Spinal cord (tissue), 10 donors: ENCODE measurements around the gene ZFHX3. TPM values are rescaled to one million over a fixed set of nuclear protein-coding genes. Genes with fewer than 3 reads are reported as not detected.
A peak's percentile ranks its signal among the peaks of the same experiment; 100 is the strongest.

Experiments used
- DNase-seq, 6 donors: peaks; one replicate each; pipeline versions ENCODE4 v3.0.0 to v3.0.0-alpha.2; 2013 to 2015; ENCODE audit warnings: low spot score in 6 of 6, low read depth in 4 of 6
- H3K27ac ChIP-seq: one replicate; pipeline ENCODE4 v1.5.1; 2013; ENCODE audit warnings: low read depth, low read length, control low read depth
- H3K27me3 ChIP-seq: one replicate; pipeline ENCODE4 v1.6.1; 2013; ENCODE audit warnings: low read length; ENCODE audit not compliant: control insufficient read depth, insufficient read depth
- H3K36me3 ChIP-seq: one replicate; pipeline ENCODE4 v1.6.1; 2013; ENCODE audit warnings: low read length; ENCODE audit not compliant: control insufficient read depth, insufficient read depth
- H3K4me1 ChIP-seq: one replicate; pipeline ENCODE4 v1.6.1; 2013; ENCODE audit warnings: low read length; ENCODE audit not compliant: control insufficient read depth, insufficient read depth
- H3K4me3 ChIP-seq: one replicate; pipeline ENCODE4 v1.5.1; 2013; ENCODE audit warnings: low read depth, low read length, control low read depth
- H3K9me3 ChIP-seq: one replicate; pipeline ENCODE4 v1.6.1; 2013; ENCODE audit warnings: low read length; ENCODE audit not compliant: control insufficient read depth, insufficient read depth
- WGBS: methylation state at CpG from one replicate; pipeline ENCODE4 v1.1.5; 2013; ENCODE audit warnings: missing lambda C conversion rate; ENCODE audit not compliant: insufficient coverage; 5-methylcytosine and 5-hydroxymethylcytosine counted together
- polyA plus RNA-seq, 2 donors: library from polyadenylated mRNA; unstranded; fragments of 120-200 nt; gene quantifications; one replicate each; pipeline ENCODE4 v1.2.1, GENCODE V29; 2013; ENCODE audit not compliant: insufficient read length in 2 of 2
- total RNA-seq, 2 donors: library from RNA; depleted of rRNA in 1 of 2; stranded (reverse); fragments of 120-200 nt in 1 of 2; fragments of >200 nt in 1 of 2; gene quantifications; one replicate each; pipeline versions ENCODE4 v1.2.3 to v1.2.4, GENCODE V29; 2013 to 2014
- donor health status: healthy.

ZFHX3 gene
- total and polyA plus RNA-seq, 4 donors, result 10.7 to 16.6 (median 13.1) TPM

GRCh38 chr16:72786606-72787005 lies 261.3 kb downstream of the ZFHX3 start:
- Histone ChIP-seq H3K4me3 (no peak overlapping the region), H3K27ac (peak overlapping the region; percentile 16), H3K27me3 (no peaks in the 10 kb centered on the region), H3K36me3 (peaks cover 7% of the 10 kb centered on the region), H3K9me3 (no peaks in the 10 kb centered on the region), H3K4me1 (peaks cover 10% of the 10 kb centered on the region)
- no CpG with 5 or more reads among the region's 6 CpGs for WGBS
- DNase-seq, result peak in 1 of 6 donors; percentile 18

GRCh38 chr16:72785886-72786285 lies 262.0 kb downstream of the ZFHX3 start:
- no peak overlapping the region for H3K27ac ChIP-seq
- H3K4me1 ChIP-seq, result peaks cover 10% of the 10 kb centered on the region
- H3K9me3 ChIP-seq, result no peaks in the 10 kb centered on the region
- no peak overlapping the region for H3K4me3 ChIP-seq
- peaks cover 7% of the 10 kb centered on the region for H3K36me3 ChIP-seq
- DNase-seq, result no peak
- no CpG with 5 or more reads among the region's 3 CpGs for WGBS
- H3K27me3 ChIP-seq, result no peaks in the 10 kb centered on the region

- WGBS, result no CpG with 5 or more reads among the region's 2 CpGs
- H3K9me3 ChIP-seq, result no peaks in the 10 kb centered on the region
- DNase-seq, result no peak
- peaks cover 7% of the 10 kb centered on the region for H3K36me3 ChIP-seq
- H3K27me3 ChIP-seq, result no peaks in the 10 kb centered on the region
- no peak overlapping the region for H3K4me3 ChIP-seq
- H3K4me1 ChIP-seq, result peaks cover 10% of the 10 kb centered on the region
- H3K27ac ChIP-seq, result no peak overlapping the region
Measured at GRCh38 chr16:72785171-72785570, 262.8 kb downstream of the ZFHX3 start.

GRCh38 chr16:72783716-72784318 lies 264.1 kb downstream of the ZFHX3 start:
- no peak for DNase-seq
- H3K36me3 ChIP-seq, result peaks cover 7% of the 10 kb centered on the region
- H3K9me3 ChIP-seq, result no peaks in the 10 kb centered on the region
- H3K4me3 ChIP-seq, result no peak overlapping the region
- no CpG with 5 or more reads among the region's 4 CpGs for WGBS
- peaks cover 10% of the 10 kb centered on the region for H3K4me1 ChIP-seq
- H3K27me3 ChIP-seq, result no peaks in the 10 kb centered on the region
- H3K27ac ChIP-seq, result no peak overlapping the region

- no CpG with 5 or more reads among the region's 1 CpG for WGBS
Measured at GRCh38 chr16:72769876-72770275, 278.1 kb downstream of the ZFHX3 start.

GRCh38 chr16:72768591-72768990 lies 279.3 kb downstream of the ZFHX3 start:
- Histone ChIP-seq H3K9me3 (peaks cover 5% of the 10 kb centered on the region), H3K4me1 (no peaks in the 10 kb centered on the region), H3K27ac (no peak overlapping the region), H3K27me3 (no peaks in the 10 kb centered on the region), H3K4me3 (no peak overlapping the region), H3K36me3 (no peaks in the 10 kb centered on the region)
- WGBS, result 100% methylated on average over 3 of the region's 5 CpGs
- no peak for DNase-seq

More at GRCh38 chr16:72769876-72770275, 278.1 kb downstream of the ZFHX3 start:
- Histone ChIP-seq H3K36me3 (no peaks in the 10 kb centered on the region), H3K9me3 (peaks cover 5% of the 10 kb centered on the region), H3K4me1 (no peaks in the 10 kb centered on the region), H3K27ac (no peak overlapping the region), H3K4me3 (no peak overlapping the region), H3K27me3 (no peaks in the 10 kb centered on the region)
- no peak for DNase-seq

- Histone ChIP-seq H3K27ac (no peak overlapping the region), H3K9me3 (peaks cover 5% of the 10 kb centered on the region), H3K4me1 (no peaks in the 10 kb centered on the region), H3K36me3 (no peaks in the 10 kb centered on the region), H3K4me3 (no peak overlapping the region), H3K27me3 (no peaks in the 10 kb centered on the region)
- DNase-seq, result no peak
- no CpG with 5 or more reads among the region's 2 CpGs for WGBS
Measured at GRCh38 chr16:72766506-72766905, 281.4 kb downstream of the ZFHX3 start.

- Histone ChIP-seq H3K4me3 (no peak overlapping the region), H3K27me3 (no peaks in the 10 kb centered on the region), H3K9me3 (no peaks in the 10 kb centered on the region), H3K36me3 (no peaks in the 10 kb centered on the region), H3K27ac (no peak overlapping the region), H3K4me1 (no peaks in the 10 kb centered on the region)
- WGBS, result 41% methylated on average over 5 of the region's 8 CpGs
- no peak for DNase-seq
Measured at GRCh38 chr16:72764015-72764654, 283.8 kb downstream of the ZFHX3 start.

GRCh38 chr16:72760581-72760980 lies 287.3 kb downstream of the ZFHX3 start:
- no peaks in the 10 kb centered on the region for H3K9me3 ChIP-seq
- H3K27ac ChIP-seq, result no peak overlapping the region
- no peak for DNase-seq
- H3K36me3 ChIP-seq, result no peaks in the 10 kb centered on the region
- H3K4me1 ChIP-seq, result no peaks in the 10 kb centered on the region
- H3K4me3 ChIP-seq, result no peak overlapping the region
- H3K27me3 ChIP-seq, result no peaks in the 10 kb centered on the region

- no peak overlapping the region for H3K27ac ChIP-seq
- H3K4me1 ChIP-seq, result no peaks in the 10 kb centered on the region
- H3K9me3 ChIP-seq, result no peaks in the 10 kb centered on the region
- H3K27me3 ChIP-seq, result no peaks in the 10 kb centered on the region
- no peak overlapping the region for H3K4me3 ChIP-seq
- 56% methylated on average over 2 of the region's 2 CpGs for WGBS
- H3K36me3 ChIP-seq, result no peaks in the 10 kb centered on the region
- DNase-seq, result no peak
Measured at GRCh38 chr16:72753881-72754280, 294.0 kb downstream of the ZFHX3 start.
